22Rv1 (cell line): ENCODE measurements around the gene LGALS8.
"Not testable (repeated sequence)": the region's sequence is repeated elsewhere in the genome, so short reads cannot be mapped to it uniquely, and the experiment has no call there.

Source experiments
- H3K27ac ChIP-seq: fragments of 450-650 bp; 2 replicates; pipeline ENCODE4 v1.5.1; 2017
- CTCF ChIP-seq: fragments of 450-650 bp; IDR thresholded peaks from 2 replicates; pipeline ENCODE4 v1.5.1; 2017; ENCODE audit warnings: mild to moderate bottlenecking
- ZFX ChIP-seq: fragments of 450-650 bp; IDR thresholded peaks from 2 replicates; pipeline ENCODE4 v1.6.1; 2017; ENCODE audit warnings: antibody characterized with exemption, borderline replicate concordance

LGALS8 gene

GRCh38 chr1:236502579-236502971, 21.2 kb upstream of the LGALS8 start:
- H3K27ac ChIP-seq, result no peak overlapping the region

GRCh38 chr1:236502972-236503639, 20.7 kb upstream of the LGALS8 start:
- H3K27ac ChIP-seq, result no peak overlapping the region
- TF ChIP-seq CTCF (no peak), ZFX (no peak)

More at GRCh38 chr1:236502579-236502971, 21.2 kb upstream of the LGALS8 start:
- TF ChIP-seq CTCF (no peak), ZFX (no peak)

GRCh38 chr1:236504338-236504737, 19.4 kb upstream of the LGALS8 start:
- not testable (repeated sequence) for H3K27ac ChIP-seq

- TF ChIP-seq CTCF, result no peak
- TF ChIP-seq ZFX, result no peak
- H3K27ac ChIP-seq, result no peak overlapping the region; the same call in 1 of the 2 replicates
These were observed 16.6 kb upstream of the LGALS8 start for GRCh38 chr1:236507022-236507700.

- no peak overlapping the region for H3K27ac ChIP-seq
- TF ChIP-seq CTCF (no peak), ZFX (no peak)
These were observed 15.2 kb upstream of the LGALS8 start for GRCh38 chr1:236508593-236509027.

GRCh38 chr1:236509203-236509602, 14.6 kb upstream of the LGALS8 start:
- no peak for TF ChIP-seq ZFX
- TF ChIP-seq CTCF, result no peak

GRCh38 chr1:236509647-236510401, 14.0 kb upstream of the LGALS8 start:
- TF ChIP-seq CTCF (no peak), ZFX (no peak)

More at GRCh38 chr1:236509203-236509602, 14.6 kb upstream of the LGALS8 start:
- H3K27ac ChIP-seq, result no peak overlapping the region

More at GRCh38 chr1:236509647-236510401, 14.0 kb upstream of the LGALS8 start:
- H3K27ac ChIP-seq, result no peak overlapping the region
